GM19043 (cell line): ENCODE results near the gene EPOP.

ENCODE experiments used
- ATAC-seq: cut with Tn5 transposase; IDR thresholded peaks from one replicate; pipeline ENCODE4 v1.9.1; 2021; ENCODE audit warnings: low read depth; ENCODE audit not compliant: unreplicated experiment

Gene EPOP

DNA sequence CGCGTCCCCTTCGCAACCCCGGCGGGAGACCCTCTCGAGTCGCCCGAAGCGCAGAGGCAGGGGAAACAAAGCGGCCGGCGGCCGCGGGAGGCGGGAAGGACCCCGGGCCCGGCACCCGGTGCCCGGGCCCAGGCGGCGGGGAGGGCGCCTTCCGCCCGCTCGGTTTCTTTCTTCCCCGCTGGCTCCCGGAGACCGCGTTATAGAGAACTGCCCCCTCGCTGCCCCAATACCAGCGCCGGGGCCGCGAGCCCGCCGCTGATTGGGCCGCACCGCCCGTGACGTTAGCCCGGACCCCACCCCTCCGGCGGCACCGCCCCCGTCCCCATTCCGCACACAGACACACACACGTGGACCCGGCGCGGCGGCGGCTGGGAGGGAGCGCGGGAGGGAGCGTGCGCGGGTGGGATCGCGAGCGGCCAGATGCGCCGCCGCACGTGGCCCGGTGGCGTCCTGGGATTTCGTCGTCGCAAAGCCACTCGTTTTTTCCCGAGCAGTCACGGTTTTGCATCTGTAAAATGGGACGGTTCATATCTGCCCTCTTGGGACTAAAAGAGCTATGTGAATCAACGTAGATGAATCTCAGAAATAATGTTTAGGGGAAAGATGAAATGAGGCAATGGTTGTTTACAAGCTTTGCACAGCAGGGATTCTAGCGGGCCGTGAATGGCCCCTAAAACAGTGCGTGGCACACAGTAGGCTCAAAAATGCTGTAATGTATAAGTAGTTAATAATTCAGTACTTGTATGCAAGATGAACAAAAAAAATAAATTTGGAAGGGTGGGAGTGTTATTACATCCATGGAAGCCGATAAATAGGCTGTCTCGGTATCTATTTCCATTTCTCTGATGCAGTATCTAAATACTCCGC lies at the start of gene EPOP:
EPOP (minus strand) TSS at position 209 of the 867 bp plus-strand sequence. CDS start 462 bp downstream, outside the sequence.
- ATAC-seq = peak; percentile 41

DNA sequence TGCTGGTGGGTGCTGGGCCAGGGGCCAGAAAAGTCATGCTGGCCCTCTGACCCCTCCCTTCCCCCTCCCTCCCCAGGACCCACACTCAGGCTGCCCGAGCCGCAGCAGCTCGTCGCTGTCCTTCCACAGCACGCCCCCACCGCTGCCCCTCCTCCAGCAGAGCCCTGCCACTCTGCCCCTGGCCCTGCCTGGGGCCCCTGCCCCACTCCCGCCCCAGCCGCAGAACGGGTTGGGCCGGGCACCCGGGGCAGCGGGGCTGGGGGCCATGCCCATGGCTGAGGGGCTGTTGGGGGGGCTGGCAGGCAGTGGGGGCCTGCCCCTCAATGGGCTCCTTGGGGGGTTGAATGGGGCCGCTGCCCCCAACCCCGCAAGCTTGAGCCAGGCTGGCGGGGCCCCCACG lies 47.0 kb upstream of the EPOP start:
- no peak for ATAC-seq

DNA sequence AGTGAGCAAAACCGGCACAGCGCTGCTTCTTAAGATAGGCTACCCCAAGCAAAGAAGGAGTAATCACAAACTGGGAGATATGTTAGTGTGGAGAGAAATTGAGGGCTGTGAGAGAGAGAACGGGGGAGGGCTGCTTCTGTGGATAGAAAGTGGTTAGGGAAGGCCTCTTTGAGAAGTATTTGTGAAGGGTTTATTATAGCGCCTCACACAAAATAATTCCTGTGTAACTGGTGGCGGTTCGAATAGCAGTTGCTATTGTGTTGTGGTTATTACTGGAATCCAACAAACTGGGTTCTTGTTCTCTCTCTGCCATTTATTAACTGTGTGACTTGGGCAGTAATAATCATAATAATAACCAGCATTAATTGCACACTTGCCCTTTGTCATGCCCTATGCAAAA lies 46.2 kb upstream of the EPOP start:
- ATAC-seq = no peak

DNA sequence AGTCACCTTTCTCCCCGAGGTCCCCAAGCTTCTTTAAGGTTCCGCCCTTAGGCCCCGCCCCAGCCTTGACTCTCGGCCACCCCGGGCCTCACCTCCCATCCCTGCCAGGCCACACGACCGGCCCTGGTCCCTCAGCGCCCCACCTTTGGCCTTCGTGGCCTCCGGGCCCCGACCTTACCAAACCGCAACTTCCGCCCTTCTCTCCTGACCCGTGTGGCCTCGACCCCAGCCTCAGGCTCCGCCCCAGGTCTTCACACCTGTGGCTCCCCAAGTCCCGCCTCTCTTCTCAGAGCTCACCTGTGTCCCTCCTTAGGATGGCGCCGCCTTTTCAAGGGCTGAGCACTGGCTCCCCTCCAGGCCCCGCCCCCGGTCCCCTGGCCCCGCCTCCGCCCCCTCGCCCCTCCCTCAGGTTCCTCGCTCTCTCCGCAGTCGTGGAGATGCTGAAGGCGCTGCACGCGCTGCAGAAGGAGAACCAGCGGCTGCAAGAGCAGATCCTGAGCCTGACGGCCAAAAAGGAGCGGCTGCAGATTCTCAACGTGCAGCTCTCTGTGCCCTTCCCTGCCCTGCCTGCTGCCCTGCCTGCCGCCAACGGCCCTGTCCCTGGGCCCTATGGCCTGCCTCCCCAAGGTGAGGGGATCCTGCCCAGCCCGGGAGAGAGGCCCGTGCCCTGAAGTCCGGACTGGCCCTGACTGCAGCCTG lies 45.3 kb upstream of the EPOP start:
- no peak for ATAC-seq

DNA sequence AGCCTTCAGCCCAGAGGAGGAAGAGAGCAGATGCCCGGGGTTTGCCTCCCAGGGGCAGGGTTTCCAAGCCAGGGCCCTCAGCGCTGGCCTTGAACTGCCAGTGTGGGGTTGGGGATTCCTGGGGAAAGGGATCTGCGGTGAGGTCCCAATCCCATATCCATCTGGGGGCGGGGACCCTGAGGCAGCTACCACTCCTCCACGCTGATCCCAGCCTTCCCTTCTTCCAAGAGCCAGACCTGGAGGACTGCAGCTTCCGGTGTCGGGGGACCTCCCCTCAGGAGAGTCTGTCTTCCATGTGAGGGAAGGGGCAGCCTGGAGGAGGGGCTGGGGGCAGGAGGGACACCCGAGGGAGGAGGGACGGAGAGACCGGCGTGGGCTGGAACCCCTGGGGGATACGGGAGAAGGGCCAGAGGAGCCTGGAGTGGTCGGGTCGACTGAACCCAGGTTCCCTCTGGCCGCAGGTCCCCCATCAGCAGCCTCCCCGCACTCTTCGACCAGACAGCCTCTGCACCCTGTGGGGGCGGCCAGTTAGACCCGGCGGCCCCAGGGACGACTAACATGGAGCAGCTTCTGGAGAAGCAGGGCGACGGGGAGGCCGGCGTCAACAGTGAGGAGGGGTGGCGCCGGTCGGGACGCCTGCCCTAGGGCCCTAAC lies 44.7 kb upstream of the EPOP start:
- no peak for ATAC-seq

DNA sequence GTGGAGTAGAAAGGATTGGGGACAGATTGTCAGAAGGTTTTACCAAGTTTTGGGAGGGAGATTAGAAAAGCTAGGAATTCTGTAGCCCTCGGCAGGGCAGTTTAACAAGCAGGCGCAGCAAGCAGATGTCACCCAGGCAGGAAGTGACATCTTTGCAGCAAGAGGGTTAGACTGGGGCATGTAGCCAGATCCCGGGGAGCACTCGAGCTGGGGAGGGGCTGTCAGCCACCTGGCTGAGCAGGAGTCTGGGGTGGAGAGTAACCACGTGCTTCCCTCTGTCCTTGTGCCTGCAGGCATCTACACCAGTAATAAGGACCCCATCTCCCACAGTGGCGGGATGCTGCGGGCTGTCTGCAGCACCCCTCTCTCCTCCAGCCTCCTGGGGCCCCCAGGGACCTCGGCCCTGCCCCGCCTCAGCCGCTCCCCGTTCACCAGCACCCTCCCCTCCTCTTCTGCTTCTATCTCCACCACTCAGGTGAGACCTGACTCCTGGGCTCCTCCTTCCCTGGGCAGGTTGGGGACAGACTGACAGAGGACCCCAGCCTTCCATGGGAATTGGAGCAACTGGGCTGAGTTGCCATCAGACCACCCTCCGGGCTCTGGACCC lies 42.5 kb upstream of the EPOP start:
- no peak for ATAC-seq

DNA sequence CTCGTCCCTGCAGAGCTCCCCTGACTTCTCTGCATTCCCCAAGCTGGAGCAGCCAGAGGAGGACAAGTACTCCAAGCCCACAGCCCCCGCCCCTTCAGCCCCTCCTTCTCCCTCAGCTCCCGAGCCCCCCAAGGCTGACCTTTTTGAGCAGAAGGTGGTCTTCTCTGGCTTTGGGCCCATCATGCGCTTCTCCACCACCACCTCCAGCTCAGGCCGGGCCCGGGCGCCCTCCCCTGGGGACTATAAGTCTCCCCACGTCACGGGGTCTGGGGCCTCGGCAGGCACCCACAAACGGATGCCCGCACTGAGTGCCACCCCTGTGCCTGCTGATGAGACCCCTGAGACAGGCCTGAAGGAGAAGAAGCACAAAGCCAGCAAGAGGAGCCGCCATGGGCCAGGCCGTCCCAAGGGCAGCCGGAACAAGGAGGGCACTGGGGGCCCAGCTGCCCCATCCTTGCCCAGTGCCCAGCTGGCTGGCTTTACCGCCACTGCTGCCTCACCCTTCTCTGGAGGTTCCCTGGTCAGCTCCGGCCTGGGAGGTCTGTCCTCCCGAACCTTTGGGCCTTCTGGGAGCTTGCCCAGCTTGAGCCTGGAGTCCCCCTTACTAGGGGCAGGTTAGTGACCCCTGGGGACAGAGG lies 41.7 kb upstream of the EPOP start:
- ATAC-seq = no peak

DNA sequence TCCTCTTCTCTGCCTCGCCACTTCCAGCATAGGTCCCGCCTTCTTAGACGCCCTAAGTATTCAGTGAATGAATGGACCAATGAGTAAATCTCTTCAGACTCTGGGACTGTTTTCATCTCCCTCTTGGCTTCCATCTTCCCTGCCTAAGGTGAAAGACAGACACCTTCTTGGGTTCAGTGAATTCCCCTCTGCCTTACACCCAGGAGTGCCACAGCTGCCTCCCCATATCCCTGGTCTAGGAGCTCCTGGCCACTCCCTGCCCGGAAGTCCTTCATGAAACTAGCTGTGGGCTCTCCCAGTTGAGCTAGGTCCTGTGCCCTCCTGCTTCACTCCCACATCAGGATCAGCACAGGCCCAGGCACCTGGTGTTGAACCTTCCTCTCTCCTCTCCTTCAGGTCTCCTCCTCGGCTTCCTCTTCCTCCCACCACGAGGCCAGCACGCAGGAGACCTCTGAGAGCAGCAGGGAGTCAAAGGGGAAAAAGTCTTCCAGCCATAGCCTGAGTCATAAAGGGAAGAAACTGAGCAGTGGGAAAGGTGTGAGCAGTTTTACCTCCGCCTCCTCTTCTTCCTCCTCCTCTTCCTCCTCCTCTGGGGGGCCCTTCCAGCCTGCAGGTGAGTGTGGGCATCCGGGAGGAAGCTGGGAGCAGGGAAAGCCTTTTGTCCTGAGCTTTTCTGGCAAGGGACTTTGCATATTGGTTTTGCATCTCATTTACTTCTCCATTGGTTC lies 40.6 kb upstream of the EPOP start:
- ATAC-seq = no peak

DNA sequence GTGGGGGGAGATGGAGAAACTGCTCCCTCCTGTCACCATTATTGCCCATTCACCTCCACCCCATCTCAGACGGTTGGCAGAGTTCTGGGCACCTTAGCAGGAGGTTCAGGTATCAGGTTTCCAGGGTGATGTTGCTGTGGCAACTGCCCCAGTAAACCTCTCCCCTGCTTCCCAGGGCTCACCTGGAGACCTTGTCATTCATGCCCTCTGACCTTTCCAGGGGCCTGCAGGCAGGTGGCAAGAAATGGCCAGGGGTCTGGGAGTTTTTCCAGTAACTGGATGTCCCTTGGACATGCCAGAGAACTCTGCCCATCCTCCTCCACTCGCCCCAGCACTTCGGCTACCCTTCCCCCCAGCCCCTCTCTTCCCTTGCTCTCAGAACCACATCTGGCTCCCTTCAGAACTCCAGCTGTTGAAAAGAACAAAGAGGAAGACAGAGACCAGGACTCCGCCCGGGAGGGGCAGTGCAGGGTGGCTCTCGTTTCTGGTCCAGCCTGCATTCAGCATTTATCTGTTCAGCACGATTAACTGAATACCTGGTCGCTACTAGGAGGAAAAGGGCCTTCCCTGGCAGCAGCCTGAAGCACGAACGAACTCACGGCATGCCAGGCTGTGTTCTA lies 38.8 kb upstream of the EPOP start:
- ATAC-seq = no peak

DNA sequence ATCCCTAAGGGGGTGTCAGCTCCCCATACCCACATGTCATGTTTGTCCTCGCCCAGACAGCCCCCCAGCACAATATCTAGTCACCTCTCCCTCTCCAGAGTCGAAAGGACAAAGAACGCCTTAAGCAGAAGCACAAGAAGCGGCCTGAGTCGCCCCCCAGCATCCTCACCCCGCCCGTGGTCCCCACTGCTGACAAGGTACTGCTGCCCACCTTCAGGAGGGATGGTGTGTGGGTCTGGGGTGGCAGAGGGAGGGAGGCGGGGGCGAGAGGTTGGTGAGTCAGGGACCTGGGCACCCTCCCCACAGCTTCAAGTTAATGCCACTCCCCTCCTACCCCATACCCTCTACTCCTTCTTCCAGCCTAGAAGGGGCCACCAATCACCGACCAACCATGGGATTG lies 37.8 kb upstream of the EPOP start:
- ATAC-seq = no peak

DNA sequence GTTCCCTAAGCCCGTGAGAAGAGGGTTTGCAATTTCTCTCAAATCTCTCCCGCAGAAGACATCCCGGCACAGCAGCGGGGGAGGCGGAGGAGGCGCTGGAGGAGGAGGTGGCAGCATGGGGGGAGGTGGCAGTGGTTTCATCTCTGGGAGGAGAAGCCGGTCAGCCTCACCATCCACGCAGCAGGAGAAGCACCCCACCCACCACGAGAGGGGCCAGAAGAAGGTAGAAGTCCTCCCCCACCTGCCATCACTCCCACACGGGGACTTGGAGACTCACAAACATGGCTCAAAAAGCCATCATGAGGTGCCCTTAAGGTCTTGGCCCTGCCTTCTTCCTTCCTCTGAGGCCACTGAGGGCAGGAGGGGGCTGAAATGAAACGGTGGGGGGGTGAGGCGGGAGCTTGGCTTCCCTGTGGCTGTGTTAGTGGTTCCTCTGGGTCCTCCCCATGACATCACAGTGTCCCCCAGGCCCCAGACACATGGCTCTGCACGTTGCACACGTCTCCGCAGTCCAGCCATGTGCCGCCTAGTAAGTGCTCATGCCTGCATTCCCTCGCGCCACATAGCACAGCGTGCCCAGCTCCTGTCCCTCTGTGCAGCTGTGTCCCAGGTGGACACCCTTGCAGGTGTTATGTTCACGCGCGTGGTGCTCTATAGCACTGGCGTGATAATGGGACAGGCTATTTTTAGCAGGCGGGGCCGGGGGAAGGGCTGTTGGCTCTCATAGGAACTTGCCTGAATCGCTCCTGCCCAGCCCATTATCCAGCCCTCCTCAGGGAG lies 37.2 kb upstream of the EPOP start:
- ATAC-seq = no peak

DNA sequence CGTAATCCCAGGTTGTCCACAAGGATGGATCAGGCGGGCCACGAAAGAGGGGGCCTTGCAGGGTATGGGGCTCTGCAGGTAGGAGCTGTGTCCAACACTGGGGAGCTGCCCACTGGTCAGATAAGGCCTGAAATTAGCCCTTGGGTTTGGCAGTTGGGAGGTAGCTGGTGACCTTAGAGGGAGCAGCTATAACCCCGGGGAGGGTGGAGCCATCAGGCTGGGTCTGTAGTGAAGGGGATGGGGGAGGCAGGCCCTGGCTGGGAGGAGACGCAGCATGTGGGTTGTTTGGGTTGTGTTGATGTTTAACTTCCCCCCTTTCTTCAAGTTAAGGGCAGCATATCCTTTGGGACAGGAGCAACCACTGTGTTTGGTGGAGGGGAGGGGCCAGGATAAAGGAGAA lies 36.2 kb upstream of the EPOP start:
- ATAC-seq = no peak

DNA sequence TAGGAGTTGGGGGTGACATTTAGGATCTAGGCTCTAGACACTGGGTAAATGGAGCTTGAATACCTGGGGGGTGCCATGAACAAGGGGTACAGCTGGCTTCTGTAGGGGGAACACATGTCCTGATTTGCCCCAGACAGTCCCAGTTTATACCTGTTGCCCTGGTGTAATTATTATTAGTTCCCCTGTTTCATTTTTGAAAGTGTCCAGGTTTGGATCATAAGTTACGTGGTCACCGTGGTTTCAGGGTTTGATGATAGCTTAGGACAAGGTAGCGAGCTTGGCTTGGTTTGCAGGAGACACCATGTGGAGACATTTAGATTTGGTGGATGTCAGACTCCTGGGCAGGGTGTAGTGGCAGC lies 35.8 kb upstream of the EPOP start:
- no peak for ATAC-seq

DNA sequence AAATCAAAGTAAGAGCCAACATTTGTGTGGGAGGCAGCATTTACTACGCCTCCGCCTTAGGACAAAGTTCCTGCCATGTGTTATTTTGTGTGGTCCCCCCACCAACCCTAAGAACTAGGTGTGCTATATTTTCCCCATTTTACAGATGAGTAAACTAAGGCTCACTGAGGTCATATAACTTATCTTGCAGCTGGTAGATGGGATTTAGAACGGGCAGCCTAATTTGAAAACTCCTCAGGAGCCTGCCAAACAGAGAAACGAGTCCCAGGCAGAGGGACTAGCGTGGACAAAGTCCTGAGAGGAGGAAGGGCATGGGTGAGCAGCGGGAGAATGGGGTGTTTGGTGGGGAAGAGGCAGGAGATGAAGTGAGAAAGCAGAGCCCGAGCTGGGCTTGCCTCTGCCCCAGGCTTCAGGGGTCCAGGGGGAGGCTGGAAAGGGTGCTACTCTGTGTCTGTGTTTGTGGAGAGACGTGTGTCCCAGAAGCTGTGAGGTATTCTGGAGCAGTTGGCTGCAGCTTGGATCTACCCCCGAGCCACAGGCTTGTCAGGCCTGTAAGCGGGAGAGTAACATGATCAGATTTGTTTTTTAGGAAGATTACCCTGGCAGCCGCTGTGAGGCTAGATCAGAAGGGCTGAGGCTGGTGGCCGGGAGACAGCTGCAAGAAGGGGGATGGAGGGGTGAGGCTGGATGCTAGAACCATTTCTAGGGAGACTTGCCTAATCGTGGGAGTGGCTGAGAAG lies 35.3 kb upstream of the EPOP start:
- ATAC-seq = no peak

DNA sequence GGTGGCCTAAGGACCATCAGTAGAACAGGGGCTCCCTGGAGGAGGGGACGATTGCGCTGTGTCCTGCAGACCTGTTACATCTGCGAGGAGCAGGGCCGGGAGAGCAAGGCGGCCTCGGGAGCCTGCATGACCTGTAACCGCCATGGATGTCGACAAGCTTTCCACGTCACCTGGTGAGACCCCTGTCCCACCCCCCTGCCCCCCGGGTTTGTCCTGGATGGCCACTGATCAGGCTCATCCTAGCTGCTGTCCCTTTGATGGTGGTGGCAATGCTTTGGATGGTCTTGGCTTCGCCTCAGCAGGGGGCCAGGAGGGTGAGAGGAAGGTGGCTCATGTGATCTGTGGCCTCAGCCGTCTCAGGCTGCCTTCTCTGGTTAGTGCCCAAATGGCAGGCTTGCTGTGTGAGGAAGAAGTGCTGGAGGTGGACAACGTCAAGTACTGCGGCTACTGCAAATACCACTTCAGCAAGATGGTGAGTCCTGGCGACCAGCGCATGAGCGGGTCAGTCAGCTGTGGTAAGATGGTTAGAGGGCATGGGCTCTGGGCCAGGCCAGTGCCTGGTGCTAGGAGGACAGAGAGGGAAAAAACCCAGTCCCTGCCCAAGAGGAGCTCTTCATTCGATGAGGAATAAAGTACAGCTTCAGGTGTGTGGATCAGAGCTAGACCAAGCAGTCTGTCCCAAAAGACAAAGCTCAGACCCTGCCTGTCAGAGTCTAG lies 34.5 kb upstream of the EPOP start:
- ATAC-seq = no peak

DNA sequence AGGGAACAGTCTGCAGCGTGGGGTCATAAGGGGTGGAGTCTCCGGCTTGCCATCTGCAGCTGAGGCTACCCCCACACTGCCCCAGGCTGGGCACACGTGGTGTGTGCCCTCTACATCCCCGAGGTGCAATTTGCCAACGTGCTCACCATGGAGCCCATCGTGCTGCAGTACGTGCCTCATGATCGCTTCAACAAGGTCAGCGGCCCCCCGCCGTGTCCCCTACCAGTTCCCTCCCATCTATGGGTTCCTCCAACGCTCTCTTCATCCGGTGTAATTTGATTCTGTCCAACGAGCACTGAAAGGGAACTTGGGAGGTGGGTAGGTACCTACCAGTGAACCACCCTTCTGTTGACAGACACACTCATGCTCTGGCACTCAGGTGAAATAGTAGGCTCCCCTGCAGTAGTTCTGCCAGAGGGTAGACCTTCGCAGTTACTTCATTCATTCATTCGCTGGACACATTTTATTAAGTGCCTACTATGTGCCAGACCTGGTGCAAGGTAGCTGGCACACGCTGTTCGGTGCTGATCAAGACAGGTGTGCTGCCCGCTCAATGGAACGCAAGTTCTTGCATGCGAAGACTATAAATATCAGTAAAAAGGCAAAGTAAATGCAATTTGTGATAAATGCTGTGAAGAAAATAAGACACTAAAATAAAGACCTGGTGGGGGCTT lies 33.1 kb upstream of the EPOP start:
- ATAC-seq = no peak
